CD8-positive, alpha-beta memory T cell (primary cell): Measurements from ENCODE around the gene PIK3R1. TPM values are rescaled to one million over a fixed set of nuclear protein-coding genes. Genes with fewer than 3 reads are reported as not detected.

Experiments used
- CTCF ChIA-PET: fragments of 350-600 bp; sonication (Branson Sonifier 250); formaldehyde crosslinking; loops from one replicate; lab custom pipeline; 2021; ENCODE audit warnings: antibody characterized with exemption; lab: Charles Lee
- POLR2A ChIA-PET: fragments of 350-600 bp; sonication (Branson Sonifier 250); formaldehyde crosslinking; loops from one replicate; lab custom pipeline; 2021; ENCODE audit warnings: antibody characterized with exemption; lab: Charles Lee
- DNase-seq, 5 donors: peaks; one replicate each; pipeline versions ENCODE4 v3.0.0 to v3.0.0-alpha.2; 2020 to 2022; ENCODE audit warnings: mixed read lengths in 1 of 5
- H3K27ac ChIP-seq: one replicate; pipeline ENCODE4 v1.7.0; 2013; ENCODE audit warnings: low read depth, mild to moderate bottlenecking, low read length, moderate library complexity
- H3K27me3 ChIP-seq: 2 replicates; pipeline ENCODE4 v1.7.0; 2013; ENCODE audit warnings: low read length, mild to moderate bottlenecking; ENCODE audit not compliant: insufficient read depth, poor library complexity, severe bottlenecking
- H3K36me3 ChIP-seq: 2 replicates; pipeline ENCODE4 v1.7.0; 2013; ENCODE audit warnings: mild to moderate bottlenecking, low read length, moderate library complexity; ENCODE audit not compliant: insufficient read depth
- H3K4me1 ChIP-seq: 2 replicates; pipeline ENCODE4 v1.7.0; 2013; ENCODE audit warnings: mild to moderate bottlenecking, low read length, moderate library complexity; ENCODE audit not compliant: insufficient read depth
- H3K4me3 ChIP-seq: 2 replicates; pipeline ENCODE4 v1.7.0; 2013; ENCODE audit warnings: mild to moderate bottlenecking, low read length
- H3K9me3 ChIP-seq: 2 replicates; pipeline ENCODE4 v1.7.0; 2013; ENCODE audit warnings: mild to moderate bottlenecking, low read length
- H3K27ac Mint-ChIP-seq, 8 donors: one replicate each; pipeline ENCODE4 v1.8.0; 2020 to 2021; ENCODE audit warnings: mixed read lengths in 8 of 8, mild to moderate bottlenecking in 6 of 8, inconsistent platforms in 3 of 8, moderate library complexity in 3 of 8
- H3K27me3 Mint-ChIP-seq, 2 donors: one replicate each; pipeline ENCODE4 v1.8.0; 2020 to 2021; ENCODE audit warnings: mixed read lengths in 2 of 2, mild to moderate bottlenecking in 1 of 2, moderate library complexity in 1 of 2
- H3K36me3 Mint-ChIP-seq, 3 donors: one replicate each; pipeline ENCODE4 v1.8.0; 2020 to 2021; ENCODE audit warnings: mixed read lengths in 3 of 3, inconsistent platforms in 1 of 3, mild to moderate bottlenecking in 1 of 3
- H3K4me1 Mint-ChIP-seq, 3 donors: one replicate each; pipeline ENCODE4 v1.8.0; 2020 to 2021; ENCODE audit warnings: mixed read lengths in 3 of 3, inconsistent platforms in 1 of 3, mild to moderate bottlenecking in 1 of 3
- H3K4me3 Mint-ChIP-seq, 7 donors: one replicate each; pipeline ENCODE4 v1.8.0; 2020 to 2021; ENCODE audit warnings: mixed read lengths in 7 of 7, mild to moderate bottlenecking in 6 of 7, moderate library complexity in 4 of 7, inconsistent platforms in 2 of 7
- H3K9me3 Mint-ChIP-seq, 5 donors: one replicate each; pipeline ENCODE4 v1.8.0; 2020 to 2022; ENCODE audit warnings: mixed read lengths in 5 of 5, mild to moderate bottlenecking in 3 of 5, moderate library complexity in 2 of 5, inconsistent platforms in 1 of 5
- polyA plus RNA-seq: library from polyadenylated mRNA; unstranded; fragments of 300-500 nt; fragmentation: Illumina TruSeq; gene quantifications from one replicate; pipeline ENCODE4 v1.2.3, GENCODE V29; 2021
- total RNA-seq, 2 experiments: library from RNA; stranded (reverse); gene quantifications; one replicate each; pipeline ENCODE4 v1.2.3, GENCODE V29; 2021

The PIK3R1 gene
- total and polyA plus RNA-seq, 3 experiments from 2014 or later = 46.9 to 75.9 (median 47.9) TPM

DNA sequence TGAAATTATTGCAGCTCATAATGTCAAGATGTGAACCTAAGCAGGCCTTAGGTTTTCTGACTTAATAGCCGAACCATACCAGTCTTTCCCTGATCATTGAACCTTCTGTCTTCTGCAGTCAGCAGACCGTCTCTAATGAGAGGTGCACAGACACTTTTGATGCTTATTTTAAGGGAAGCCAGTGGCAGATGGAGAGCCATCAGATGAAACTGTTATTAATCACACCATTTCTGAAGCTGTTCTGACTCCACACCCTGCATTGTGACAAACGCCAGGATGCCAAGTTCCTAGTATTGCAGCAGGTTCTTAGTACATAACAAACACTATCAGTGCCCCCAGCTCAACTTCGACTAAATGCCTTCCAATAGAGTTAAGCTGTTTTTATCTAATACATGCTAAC lies 43.0 kb downstream of the PIK3R1 start:
- Histone ChIP-seq H3K4me1 (peaks cover 80% of the 10 kb centered on the region), H3K27me3 (no peaks in the 10 kb centered on the region), H3K4me3 (no peak overlapping the region), H3K36me3 (no peaks in the 10 kb centered on the region), H3K9me3 (no peaks in the 10 kb centered on the region), H3K27ac (no peak overlapping the region)
- no peak for DNase-seq
- Mint-ChIP-seq H3K27ac (peak overlapping the region; percentile 14 to 90 (median 80)), H3K9me3 (no peaks in the 10 kb centered on the region), H3K36me3 (peaks cover 0 to 16% (median 0%) of the 10 kb centered on the region in 3 donors), H3K27me3 (no peaks in the 10 kb centered on the region), H3K4me3 (peak overlapping the region in 1 of 7 donors; percentile 52), H3K4me1 (peaks cover 78 to 93% (median 91%) of the 10 kb centered on the region in 3 donors)
- CTCF ChIA-PET = interaction anchor here (1.1 to 1.9 kb wide), 4 partner anchors 15 to 42 kb away, joined by 3 to 7 read pairs (median 4); no protein-coding TSS in a partner anchor
- POLR2A ChIA-PET = interaction anchor here (1.3 to 1.6 kb wide), 2 partner anchors 9 to 42 kb away, joined by 5 to 8 read pairs; no protein-coding TSS in a partner anchor

- H3K36me3 ChIP-seq = no peaks in the 10 kb centered on the region
- Mint-ChIP-seq H3K36me3 (peaks cover 0 to 21% (median 0%) of the 10 kb centered on the region in 3 donors), H3K27ac (peak overlapping the region in 5 of 8 donors; percentile 69 to 90 (median 75)), H3K27me3 (no peaks in the 10 kb centered on the region), H3K9me3 (no peaks in the 10 kb centered on the region), H3K4me3 (no peak overlapping the region), H3K4me1 (peaks cover 75 to 93% (median 91%) of the 10 kb centered on the region in 3 donors)
- H3K27ac ChIP-seq = no peak overlapping the region
- H3K4me1 ChIP-seq = peaks cover 78% of the 10 kb centered on the region
- H3K27me3 ChIP-seq = no peaks in the 10 kb centered on the region
- ChIA-PET POLR2A (no interaction called here), CTCF (interaction anchor here (0.8 to 1.9 kb wide), 4 partner anchors 10 to 1014 kb away, joined by 3 to 7 read pairs (median 4); no protein-coding TSS in a partner anchor)
- no peak for DNase-seq
- H3K9me3 ChIP-seq = no peaks in the 10 kb centered on the region
- H3K4me3 ChIP-seq = no peak overlapping the region
These were observed 44.1 kb downstream of the PIK3R1 start for GRCh38 chr5:68259700-68260099.

DNA sequence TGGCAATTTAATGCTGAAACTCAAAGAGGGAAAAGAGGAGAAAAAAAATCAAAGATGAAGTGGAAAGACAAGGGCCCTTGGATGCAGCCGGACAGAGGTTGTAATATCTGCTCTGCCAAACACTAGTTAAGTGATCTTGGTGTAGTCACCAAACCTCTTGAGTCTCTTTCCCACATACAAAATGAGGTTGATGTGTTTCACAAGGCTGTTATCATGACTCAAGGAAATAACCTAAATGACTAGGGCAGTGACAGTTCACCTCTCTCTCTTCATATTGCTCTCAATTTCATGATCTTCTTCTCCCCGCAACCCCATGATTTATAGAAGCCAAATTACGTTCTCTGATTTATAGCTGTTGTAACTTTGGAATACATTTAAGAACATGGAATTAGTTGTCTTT lies 44.9 kb downstream of the PIK3R1 start:
- Mint-ChIP-seq H3K4me3 (peak overlapping the region in 3 of 7 donors; percentile 3 to 15 (median 15)), H3K4me1 (peaks cover 75 to 93% (median 91%) of the 10 kb centered on the region in 3 donors), H3K36me3 (peaks cover 0 to 22% (median 0%) of the 10 kb centered on the region in 3 donors), H3K27ac (peak overlapping the region; percentile 18 to 90 (median 68)), H3K9me3 (no peaks in the 10 kb centered on the region), H3K27me3 (no peaks in the 10 kb centered on the region)
- no peaks in the 10 kb centered on the region for H3K27me3 ChIP-seq
- no peak for DNase-seq
- no peaks in the 10 kb centered on the region for H3K36me3 ChIP-seq
- peaks cover 78% of the 10 kb centered on the region for H3K4me1 ChIP-seq
- no peaks in the 10 kb centered on the region for H3K9me3 ChIP-seq
- H3K27ac ChIP-seq = no peak overlapping the region
- no peak overlapping the region for H3K4me3 ChIP-seq
- ChIA-PET POLR2A (no interaction called here), CTCF (no interaction called here)

DNA sequence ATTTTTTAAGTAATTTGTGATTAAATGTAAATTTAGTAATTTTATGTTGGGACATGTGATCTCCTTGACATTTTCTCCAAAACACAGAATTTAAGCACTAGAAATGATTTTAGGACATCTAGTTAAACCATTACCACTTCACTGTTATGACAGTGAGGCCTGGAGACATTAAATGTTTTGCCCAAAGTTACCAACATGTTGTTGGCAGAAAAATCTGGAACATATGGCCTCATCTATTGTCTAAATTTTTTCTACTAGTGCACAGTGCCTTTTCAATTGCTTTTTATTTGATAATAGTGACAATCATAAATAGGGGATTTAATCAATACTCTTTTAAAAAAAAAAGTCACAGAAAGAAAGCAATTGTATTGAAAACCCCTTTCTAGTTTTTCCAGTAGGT lies 45.6 kb downstream of the PIK3R1 start:
- Histone ChIP-seq H3K27me3 (no peaks in the 10 kb centered on the region), H3K27ac (no peak overlapping the region), H3K9me3 (no peaks in the 10 kb centered on the region), H3K4me1 (peaks cover 78% of the 10 kb centered on the region), H3K4me3 (no peak overlapping the region), H3K36me3 (no peaks in the 10 kb centered on the region)
- Mint-ChIP-seq H3K4me3 (no peak overlapping the region), H3K27ac (peak overlapping the region in 3 of 8 donors; percentile 41 to 68 (median 52)), H3K36me3 (peaks cover 0 to 26% (median 0%) of the 10 kb centered on the region in 3 donors), H3K27me3 (no peaks in the 10 kb centered on the region), H3K4me1 (peaks cover 77 to 93% (median 92%) of the 10 kb centered on the region in 3 donors), H3K9me3 (no peaks in the 10 kb centered on the region)
- ChIA-PET CTCF (interaction anchor here (0.7 to 1.5 kb wide), 3 partner anchors 11 to 26 kb away, joined by 3 to 5 read pairs (median 5); no protein-coding TSS in a partner anchor), POLR2A (no interaction called here)
- DNase-seq = no peak

DNA sequence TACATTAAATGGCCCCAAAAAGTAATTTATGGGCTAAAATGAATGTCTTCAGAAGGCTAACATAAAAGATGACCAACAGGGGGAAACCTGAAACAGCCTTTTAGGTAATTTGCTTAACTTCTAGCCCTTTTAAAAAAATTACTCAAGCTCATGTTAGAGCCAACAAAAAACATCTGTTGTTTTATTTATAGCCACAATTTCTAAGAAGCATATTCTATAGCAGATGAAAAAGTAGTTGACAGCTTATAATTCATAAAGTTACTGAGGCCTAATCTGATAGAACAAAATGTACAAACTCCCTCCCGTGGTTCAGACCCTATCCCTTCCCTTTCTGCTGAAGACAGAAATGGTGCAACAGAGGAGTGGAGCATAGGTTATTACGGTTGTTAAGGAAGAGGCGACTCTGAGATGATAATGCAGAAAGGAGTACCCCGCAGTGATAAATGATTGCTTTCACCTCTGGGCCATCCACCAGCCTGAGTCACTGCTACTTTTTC lies 46.1 kb downstream of the PIK3R1 start:
- H3K27me3 ChIP-seq = no peaks in the 10 kb centered on the region
- no peaks in the 10 kb centered on the region for H3K9me3 ChIP-seq
- CTCF ChIA-PET = interaction anchor here (0.7 to 1.5 kb wide), 3 partner anchors 10 to 26 kb away, joined by 3 to 5 read pairs (median 5); no protein-coding TSS in a partner anchor
- Mint-ChIP-seq H3K27ac (peak overlapping the region in 6 of 8 donors; percentile 4 to 68 (median 53)), H3K27me3 (no peaks in the 10 kb centered on the region), H3K36me3 (peaks cover 0 to 26% (median 0%) of the 10 kb centered on the region in 3 donors), H3K4me3 (no peak overlapping the region), H3K9me3 (no peaks in the 10 kb centered on the region), H3K4me1 (peaks cover 77 to 93% (median 93%) of the 10 kb centered on the region in 3 donors)
- H3K4me1 ChIP-seq = peaks cover 78% of the 10 kb centered on the region
- POLR2A ChIA-PET = no interaction called here
- no peaks in the 10 kb centered on the region for H3K36me3 ChIP-seq
- H3K27ac ChIP-seq = no peak overlapping the region
- no peak for DNase-seq
- H3K4me3 ChIP-seq = no peak overlapping the region

DNA sequence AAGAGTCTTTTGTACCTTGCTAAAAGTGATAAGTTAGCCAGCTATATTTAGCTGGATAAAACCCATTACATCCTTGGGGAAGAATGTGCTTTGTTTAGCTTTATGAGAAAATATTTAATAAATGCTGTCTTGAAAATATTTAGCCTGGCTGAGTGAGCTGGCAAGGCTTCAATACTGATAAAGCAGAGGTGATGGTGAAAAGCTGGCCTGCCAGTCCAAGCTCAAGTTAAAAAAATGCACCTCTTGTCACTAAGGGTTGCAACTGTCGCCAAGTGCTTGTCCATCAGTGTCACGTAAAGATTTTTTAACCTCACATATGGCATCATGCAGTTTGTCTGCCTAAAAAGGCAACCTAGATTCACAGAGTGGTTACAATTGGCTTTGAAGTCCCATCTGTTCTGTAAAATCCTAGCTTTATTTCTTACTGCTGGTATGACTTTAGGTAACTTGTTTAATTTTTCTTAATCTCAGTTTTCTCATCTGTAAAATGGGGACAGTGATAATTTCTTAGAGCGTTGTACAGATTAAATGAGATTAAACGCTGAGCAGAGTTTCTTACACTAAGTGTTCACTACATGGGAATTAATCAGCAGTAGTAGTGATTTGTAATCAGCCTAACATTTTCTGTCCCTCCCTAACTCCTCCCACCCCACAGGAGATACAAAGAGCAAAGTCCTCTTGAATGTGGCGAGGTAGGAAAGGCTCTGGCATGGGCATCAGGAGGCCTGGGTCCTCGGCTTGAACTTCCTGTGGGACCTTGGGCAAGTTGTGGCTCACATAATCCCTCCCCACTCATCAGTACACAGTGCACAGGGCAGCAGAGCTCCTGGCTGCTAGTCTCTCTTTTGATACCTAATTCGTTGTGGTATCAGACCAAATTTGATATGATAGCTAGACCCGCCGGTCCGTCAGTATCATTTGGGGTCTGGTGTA lies 48.7 kb downstream of the PIK3R1 start:
- H3K9me3 ChIP-seq = no peaks in the 10 kb centered on the region
- H3K4me1 Mint-ChIP-seq = peaks cover 75 to 92% (median 91%) of the 10 kb centered on the region in 3 donors
- H3K36me3 ChIP-seq = no peaks in the 10 kb centered on the region
- H3K27me3 ChIP-seq = no peaks in the 10 kb centered on the region
- peaks cover 0 to 20% (median 0%) of the 10 kb centered on the region in 3 donors for H3K36me3 Mint-ChIP-seq
- H3K27me3 Mint-ChIP-seq = no peaks in the 10 kb centered on the region
- peaks cover 78% of the 10 kb centered on the region for H3K4me1 ChIP-seq
- DNase-seq = no peak
- H3K9me3 Mint-ChIP-seq = no peaks in the 10 kb centered on the region
- H3K4me3 Mint-ChIP-seq = peak overlapping the region in 2 of 7 donors; percentile 59 to 69
- CTCF ChIA-PET = interaction anchor here (1.4 to 2.4 kb wide), 4 partner anchors 7 to 48 kb away, joined by 3 to 6 read pairs (median 4); partner anchors contain the start of gene PIK3R1
- no peak overlapping the region for H3K4me3 ChIP-seq
- no peak overlapping the region for H3K27ac ChIP-seq
- peak overlapping the region; percentile 8 to 90 (median 78) for H3K27ac Mint-ChIP-seq
- POLR2A ChIA-PET = interaction anchor here (0.8 kb wide), 1 partner anchor 9 kb away, joined by 3 read pairs; no protein-coding TSS in a partner anchor

GRCh38 chr5:68265347-68265746 lies 49.8 kb downstream of the PIK3R1 start:
- ChIA-PET POLR2A (no interaction called here), CTCF (interaction anchor here (1.1 to 2.4 kb wide), 2 partner anchors 10 to 1019 kb away, joined by 4 to 6 read pairs; no protein-coding TSS in a partner anchor)
- Mint-ChIP-seq H3K9me3 (no peaks in the 10 kb centered on the region), H3K4me3 (peak overlapping the region in 4 of 7 donors; percentile 29 to 69 (median 58)), H3K4me1 (peaks cover 78 to 91% (median 91%) of the 10 kb centered on the region in 3 donors), H3K27me3 (no peaks in the 10 kb centered on the region), H3K27ac (peak overlapping the region; percentile 72 to 91 (median 78)), H3K36me3 (peaks cover 0 to 15% (median 0%) of the 10 kb centered on the region in 3 donors)
- Histone ChIP-seq H3K36me3 (no peaks in the 10 kb centered on the region), H3K27ac (no peak overlapping the region), H3K9me3 (no peaks in the 10 kb centered on the region), H3K4me1 (peaks cover 78% of the 10 kb centered on the region), H3K27me3 (no peaks in the 10 kb centered on the region), H3K4me3 (no peak overlapping the region)
- DNase-seq = no peak
